ENCODE results near the gene EDRF1.

Gene EDRF1

GRCh38 chr10:125698481-125698998 lies 21.0 kb upstream of the EDRF1 start:
- TF ChIP-seq, protein P1, sequence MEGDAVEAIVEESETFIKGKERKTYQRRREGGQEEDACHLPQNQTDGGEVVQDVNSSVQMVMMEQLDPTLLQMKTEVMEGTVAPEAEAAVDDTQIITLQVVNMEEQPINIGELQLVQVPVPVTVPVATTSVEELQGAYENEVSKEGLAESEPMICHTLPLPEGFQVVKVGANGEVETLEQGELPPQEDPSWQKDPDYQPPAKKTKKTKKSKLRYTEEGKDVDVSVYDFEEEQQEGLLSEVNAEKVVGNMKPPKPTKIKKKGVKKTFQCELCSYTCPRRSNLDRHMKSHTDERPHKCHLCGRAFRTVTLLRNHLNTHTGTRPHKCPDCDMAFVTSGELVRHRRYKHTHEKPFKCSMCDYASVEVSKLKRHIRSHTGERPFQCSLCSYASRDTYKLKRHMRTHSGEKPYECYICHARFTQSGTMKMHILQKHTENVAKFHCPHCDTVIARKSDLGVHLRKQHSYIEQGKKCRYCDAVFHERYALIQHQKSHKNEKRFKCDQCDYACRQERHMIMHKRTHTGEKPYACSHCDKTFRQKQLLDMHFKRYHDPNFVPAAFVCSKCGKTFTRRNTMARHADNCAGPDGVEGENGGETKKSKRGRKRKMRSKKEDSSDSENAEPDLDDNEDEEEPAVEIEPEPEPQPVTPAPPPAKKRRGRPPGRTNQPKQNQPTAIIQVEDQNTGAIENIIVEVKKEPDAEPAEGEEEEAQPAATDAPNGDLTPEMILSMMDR (IDR thresholded peaks at IDR 0.05; ENCODE audit: insufficient read depth, missing control alignments): no peak
- FAIRE-seq: no peak
- DNase-seq (ENCODE audit: insufficient read length, low spot score): no peak

DNA sequence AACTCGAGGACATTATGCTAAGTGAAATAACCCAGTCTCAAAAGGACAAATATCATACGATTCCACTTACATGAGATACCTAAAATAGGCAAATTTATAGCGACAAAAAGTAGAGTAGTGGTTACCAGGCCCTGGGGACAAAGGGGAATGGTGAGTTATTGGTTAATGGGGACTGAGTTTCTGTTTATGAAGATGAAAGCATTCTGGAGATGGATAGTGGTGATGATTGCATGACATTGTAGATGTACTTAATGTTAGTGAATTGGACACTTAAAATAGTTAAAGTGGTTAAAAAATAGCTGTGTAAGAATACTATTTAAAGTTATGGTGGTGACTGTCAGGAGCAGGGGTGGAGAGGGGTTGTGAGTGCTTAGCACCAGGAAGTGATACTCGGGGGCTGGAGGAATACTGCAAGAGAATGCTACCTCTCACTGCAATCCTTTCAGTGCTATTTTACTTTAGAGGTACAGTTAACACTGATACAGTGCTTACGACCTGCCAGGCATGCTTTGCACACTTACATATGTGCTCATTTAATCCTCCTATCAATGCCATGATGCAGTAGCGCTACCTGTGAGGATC lies 19.9 kb upstream of the EDRF1 start:
- TF ChIP-seq, protein P1 (IDR thresholded peaks at IDR 0.05; ENCODE audit: insufficient read depth, missing control alignments): no peak
- DNase-seq (ENCODE audit: insufficient read length, low spot score): no peak
- FAIRE-seq: no peak

GRCh38 chr10:125700355-125700911 lies 19.1 kb upstream of the EDRF1 start:
- DNase-seq (ENCODE audit: insufficient read length, low spot score) (no peak), FAIRE-seq (no peak)
- TF ChIP-seq, protein P1 (IDR thresholded peaks at IDR 0.05; ENCODE audit: insufficient read depth, missing control alignments): peak; percentile 12

DNA sequence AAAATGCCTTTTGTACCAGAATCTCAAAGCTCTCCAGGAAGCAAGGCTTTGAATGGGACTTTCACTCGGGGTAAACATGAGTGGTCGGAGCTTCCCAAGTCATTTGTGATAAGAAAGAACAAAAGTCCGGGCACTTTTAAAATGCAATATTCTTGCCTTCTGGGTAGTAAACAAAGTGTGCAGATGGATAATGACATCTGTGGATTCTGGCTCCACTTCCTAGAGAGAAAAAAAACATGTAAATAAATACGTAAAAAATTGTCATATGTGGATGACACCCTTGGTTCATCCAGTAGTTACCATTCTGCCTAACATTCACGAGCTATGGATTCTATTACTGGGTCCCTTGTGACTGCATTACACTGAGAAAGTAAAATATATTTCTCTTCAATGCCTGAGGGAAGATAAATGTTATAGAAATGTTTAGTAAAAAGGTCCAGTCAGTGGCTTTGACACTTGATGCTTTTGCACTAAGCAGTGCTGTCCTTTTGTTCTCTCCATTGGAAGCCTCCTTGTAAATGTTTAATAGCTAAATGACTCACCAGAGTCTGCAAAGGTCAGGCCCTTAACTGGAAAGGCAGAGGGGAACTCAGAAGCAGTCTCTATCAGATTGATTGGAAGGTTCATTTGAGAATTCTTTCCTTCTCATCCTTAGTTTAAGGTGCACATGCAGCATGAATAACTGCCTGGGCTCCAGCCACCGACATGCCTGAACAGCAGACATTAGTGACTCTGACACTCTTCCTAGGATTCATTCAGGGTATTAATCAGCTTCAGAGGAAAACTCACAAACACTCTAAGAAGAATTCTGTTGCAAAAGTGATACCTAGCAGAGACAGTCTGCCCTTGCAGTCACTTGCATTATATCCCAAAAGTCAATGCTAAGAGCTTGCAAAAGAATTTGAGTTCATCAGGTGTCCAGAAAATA lies 11.7 kb upstream of the EDRF1 start:
- FAIRE-seq (no peak), DNase-seq (ENCODE audit: insufficient read length, low spot score) (no peak)
- TF ChIP-seq, protein P1 (IDR thresholded peaks at IDR 0.05; ENCODE audit: insufficient read depth, missing control alignments): no peak

DNA sequence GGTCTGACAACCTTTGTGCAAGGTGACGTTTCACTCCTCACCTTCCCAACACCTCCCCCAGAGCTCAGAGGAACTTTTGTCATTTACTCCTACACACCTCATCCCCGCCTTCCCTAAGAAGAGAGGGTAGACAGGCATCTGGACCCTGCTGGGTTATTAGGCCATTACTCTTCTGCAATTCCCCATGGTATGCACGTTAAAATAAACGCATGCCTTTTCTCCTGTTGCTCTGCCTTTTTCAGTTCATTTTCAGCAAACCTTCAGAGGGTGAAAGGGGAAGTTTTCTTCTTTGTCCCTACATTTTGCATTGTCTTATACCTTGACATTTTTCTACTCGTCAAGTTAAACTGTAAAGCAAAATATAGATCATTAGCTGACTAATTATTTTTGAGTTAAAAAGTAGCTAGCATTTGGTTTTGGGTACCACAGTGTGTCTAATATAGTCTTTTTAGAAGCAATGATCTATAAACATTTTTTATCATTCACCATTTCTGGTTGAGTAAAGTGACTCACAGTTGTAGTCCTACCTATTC lies 10.5 kb upstream of the EDRF1 start:
- no peak for DNase-seq (ENCODE audit: insufficient read length, low spot score)
- no peak for FAIRE-seq
- TF ChIP-seq, protein P1 (IDR thresholded peaks at IDR 0.05; ENCODE audit: insufficient read depth, missing control alignments): no peak

GRCh38 chr10:125709553-125710474 lies 9.7 kb upstream of the EDRF1 start:
- TF ChIP-seq, protein P1 (IDR thresholded peaks at IDR 0.05; ENCODE audit: insufficient read depth, missing control alignments): no peak
- no peak for DNase-seq (ENCODE audit: insufficient read length, low spot score)
- no peak for FAIRE-seq
